ENCODE measurements around the gene HS3ST6. TPM values are rescaled to one million over a fixed set of nuclear protein-coding genes. Genes with fewer than 3 reads are reported as not detected.

Gene HS3ST6
- total and polyA plus RNA-seq, 2 of the 13 experiments (the other 11 are each of a cell fraction or from before 2014, with no cell fraction given), result not detected

GRCh38 chr16:1923299-1924034 is 5.3 kb upstream of the HS3ST6 start (continued):
- TF ChIP-seq ZGPAT (CRISPR knock-in tag; IDR thresholded peaks at IDR 0.05) (0 out of 2 replicates have a peak, but pooled peaks have one; percentile 30), ZNF138 (CRISPR knock-in tag; IDR thresholded peaks at IDR 0.05; ENCODE audit: low read depth) (no peak), ZNF24 (IDR thresholded peaks at IDR 0.05) (no peak), ARID4A (CRISPR knock-in tag; IDR thresholded peaks at IDR 0.05; ENCODE audit: borderline replicate concordance) (peak; percentile 29; the same call in 1 of the 2 replicates), ZNF33A (CRISPR knock-in tag; IDR thresholded peaks at IDR 0.05; ENCODE audit: borderline replicate concordance) (no peak), TRIM22 (IDR thresholded peaks at IDR 0.05) (no peak), KDM1A (CRISPR knock-in tag; IDR thresholded peaks at IDR 0.05) (no peak), GATAD2A (CRISPR knock-in tag; IDR thresholded peaks at IDR 0.05) (peak; percentile 37), ZNF501 (CRISPR knock-in tag; IDR thresholded peaks at IDR 0.05) (0 out of 2 replicates have a peak, but pooled peaks have one; percentile 32), ZBTB7A (CRISPR knock-in tag; IDR thresholded peaks at IDR 0.05) (no peak), ZNF550 (CRISPR knock-in tag; IDR thresholded peaks at IDR 0.05; ENCODE audit: borderline replicate concordance) (no peak)
- TF ChIP-seq, protein P1, sequence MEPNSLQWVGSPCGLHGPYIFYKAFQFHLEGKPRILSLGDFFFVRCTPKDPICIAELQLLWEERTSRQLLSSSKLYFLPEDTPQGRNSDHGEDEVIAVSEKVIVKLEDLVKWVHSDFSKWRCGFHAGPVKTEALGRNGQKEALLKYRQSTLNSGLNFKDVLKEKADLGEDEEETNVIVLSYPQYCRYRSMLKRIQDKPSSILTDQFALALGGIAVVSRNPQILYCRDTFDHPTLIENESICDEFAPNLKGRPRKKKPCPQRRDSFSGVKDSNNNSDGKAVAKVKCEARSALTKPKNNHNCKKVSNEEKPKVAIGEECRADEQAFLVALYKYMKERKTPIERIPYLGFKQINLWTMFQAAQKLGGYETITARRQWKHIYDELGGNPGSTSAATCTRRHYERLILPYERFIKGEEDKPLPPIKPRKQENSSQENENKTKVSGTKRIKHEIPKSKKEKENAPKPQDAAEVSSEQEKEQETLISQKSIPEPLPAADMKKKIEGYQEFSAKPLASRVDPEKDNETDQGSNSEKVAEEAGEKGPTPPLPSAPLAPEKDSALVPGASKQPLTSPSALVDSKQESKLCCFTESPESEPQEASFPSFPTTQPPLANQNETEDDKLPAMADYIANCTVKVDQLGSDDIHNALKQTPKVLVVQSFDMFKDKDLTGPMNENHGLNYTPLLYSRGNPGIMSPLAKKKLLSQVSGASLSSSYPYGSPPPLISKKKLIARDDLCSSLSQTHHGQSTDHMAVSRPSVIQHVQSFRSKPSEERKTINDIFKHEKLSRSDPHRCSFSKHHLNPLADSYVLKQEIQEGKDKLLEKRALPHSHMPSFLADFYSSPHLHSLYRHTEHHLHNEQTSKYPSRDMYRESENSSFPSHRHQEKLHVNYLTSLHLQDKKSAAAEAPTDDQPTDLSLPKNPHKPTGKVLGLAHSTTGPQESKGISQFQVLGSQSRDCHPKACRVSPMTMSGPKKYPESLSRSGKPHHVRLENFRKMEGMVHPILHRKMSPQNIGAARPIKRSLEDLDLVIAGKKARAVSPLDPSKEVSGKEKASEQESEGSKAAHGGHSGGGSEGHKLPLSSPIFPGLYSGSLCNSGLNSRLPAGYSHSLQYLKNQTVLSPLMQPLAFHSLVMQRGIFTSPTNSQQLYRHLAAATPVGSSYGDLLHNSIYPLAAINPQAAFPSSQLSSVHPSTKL (CRISPR knock-in tag; IDR thresholded peaks at IDR 0.05), result peak; percentile 8; the same call in 1 of the 2 replicates
- TF ChIP-seq, protein P2, sequence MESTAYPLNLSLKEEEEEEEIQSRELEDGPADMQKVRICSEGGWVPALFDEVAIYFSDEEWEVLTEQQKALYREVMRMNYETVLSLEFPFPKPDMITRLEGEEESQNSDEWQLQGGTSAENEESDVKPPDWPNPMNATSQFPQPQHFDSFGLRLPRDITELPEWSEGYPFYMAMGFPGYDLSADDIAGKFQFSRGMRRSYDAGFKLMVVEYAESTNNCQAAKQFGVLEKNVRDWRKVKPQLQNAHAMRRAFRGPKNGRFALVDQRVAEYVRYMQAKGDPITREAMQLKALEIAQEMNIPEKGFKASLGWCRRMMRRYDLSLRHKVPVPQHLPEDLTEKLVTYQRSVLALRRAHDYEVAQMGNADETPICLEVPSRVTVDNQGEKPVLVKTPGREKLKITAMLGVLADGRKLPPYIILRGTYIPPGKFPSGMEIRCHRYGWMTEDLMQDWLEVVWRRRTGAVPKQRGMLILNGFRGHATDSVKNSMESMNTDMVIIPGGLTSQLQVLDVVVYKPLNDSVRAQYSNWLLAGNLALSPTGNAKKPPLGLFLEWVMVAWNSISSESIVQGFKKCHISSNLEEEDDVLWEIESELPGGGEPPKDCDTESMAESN (CRISPR knock-in tag; conservative IDR thresholded peaks at IDR 0.05), result 0 out of 2 replicates have a peak, but pooled peaks have one; percentile 21
- TF ChIP-seq, protein P3, sequence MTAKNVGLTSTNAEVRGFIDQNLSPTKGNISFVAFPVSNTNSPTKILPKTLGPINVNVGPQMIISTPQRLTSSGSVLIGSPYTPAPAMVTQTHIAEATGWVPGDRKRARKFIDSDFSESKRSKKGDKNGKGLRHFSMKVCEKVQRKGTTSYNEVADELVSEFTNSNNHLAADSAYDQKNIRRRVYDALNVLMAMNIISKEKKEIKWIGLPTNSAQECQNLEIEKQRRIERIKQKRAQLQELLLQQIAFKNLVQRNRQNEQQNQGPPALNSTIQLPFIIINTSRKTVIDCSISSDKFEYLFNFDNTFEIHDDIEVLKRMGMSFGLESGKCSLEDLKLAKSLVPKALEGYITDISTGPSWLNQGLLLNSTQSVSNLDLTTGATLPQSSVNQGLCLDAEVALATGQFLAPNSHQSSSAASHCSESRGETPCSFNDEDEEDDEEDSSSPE (CRISPR knock-in tag; IDR thresholded peaks at IDR 0.05), result 0 out of 2 replicates have a peak, but pooled peaks have one; percentile 16
